Activated CD8-positive, alpha-beta memory T cell treated with anti-CD3 and anti-CD28 coated beads, Interleukin-2, amount 10 ng/mL, durations not matched to agents 7 days and 5 days (primary cell): ENCODE results near the gene NFIL3. TPM values are rescaled to one million over a fixed set of nuclear protein-coding genes. Genes with fewer than 3 reads are reported as not detected.

Source experiments
- ATAC-seq: fragments of 150-1000 bp; cut with Tn5 transposase; one replicate; pipeline ENCODE4 v1.10.0; 2021; ENCODE audit warnings: moderate library complexity
- CTCF ChIA-PET: fragments of 350-600 bp; sonication (Branson Sonifier 250); formaldehyde crosslinking; loops from one replicate; lab custom pipeline; 2021; ENCODE audit warnings: antibody characterized with exemption; lab: Charles Lee
- DNase-seq: peaks from one replicate; pipeline ENCODE4 v3.0.0-alpha.2; 2020
- H3K27ac Mint-ChIP-seq: one replicate; pipeline ENCODE4 v1.8.0; 2021; ENCODE audit warnings: mild to moderate bottlenecking, mixed read lengths
- H3K27me3 Mint-ChIP-seq: one replicate; pipeline ENCODE4 v1.8.0; 2021; ENCODE audit warnings: mixed read lengths
- H3K36me3 Mint-ChIP-seq: one replicate; pipeline ENCODE4 v1.8.0; 2021; ENCODE audit warnings: mild to moderate bottlenecking, mixed read lengths
- H3K4me1 Mint-ChIP-seq: one replicate; pipeline ENCODE4 v1.8.0; 2021; ENCODE audit warnings: mixed read lengths
- H3K4me3 Mint-ChIP-seq: one replicate; pipeline ENCODE4 v1.8.0; 2021; ENCODE audit warnings: mild to moderate bottlenecking, moderate library complexity, mixed read lengths
- H3K9me3 Mint-ChIP-seq: one replicate; pipeline ENCODE4 v1.8.0; 2022; ENCODE audit warnings: low read depth, mixed read lengths
- total RNA-seq, 2 experiments: library from RNA; stranded (reverse); gene quantifications; one replicate each; pipeline ENCODE4 v1.2.3, GENCODE V29; 2021

Gene NFIL3
- total RNA-seq, 2 experiments from 2014 or later, result 71.1 to 87.3 TPM

- peak overlapping the region; percentile 86 for H3K4me3 Mint-ChIP-seq
- peaks cover 41% of the 10 kb centered on the region for H3K36me3 Mint-ChIP-seq
- H3K27ac Mint-ChIP-seq, result peak overlapping the region; percentile 87
- peaks cover 58% of the 10 kb centered on the region for H3K4me1 Mint-ChIP-seq
- CTCF ChIA-PET, result interaction anchor here (1.1 to 2.1 kb wide), 4 partner anchors 10 to 504 kb away, joined by 3 to 13 read pairs (median 4); no protein-coding TSS in a partner anchor
- DNase-seq, result no peak
- no peaks in the 10 kb centered on the region for H3K9me3 Mint-ChIP-seq
- H3K27me3 Mint-ChIP-seq, result no peaks in the 10 kb centered on the region
- ATAC-seq, result no peak
These were observed 4.1 kb downstream of the NFIL3 start for GRCh38 chr9:91419222-91420191.

- H3K9me3 Mint-ChIP-seq, result no peaks in the 10 kb centered on the region
- H3K4me1 Mint-ChIP-seq, result peaks cover 69% of the 10 kb centered on the region
- H3K36me3 Mint-ChIP-seq, result peaks cover 50% of the 10 kb centered on the region
- H3K27me3 Mint-ChIP-seq, result no peaks in the 10 kb centered on the region
- H3K27ac Mint-ChIP-seq, result peak overlapping the region; percentile 44
- CTCF ChIA-PET, result interaction anchor here (1.2 kb wide), 1 partner anchor 45 kb away, joined by 3 read pairs; no protein-coding TSS in a partner anchor
- DNase-seq (no peak), ATAC-seq (no peak)
- H3K4me3 Mint-ChIP-seq, result peak overlapping the region; percentile 25
These were observed 5.4 kb downstream of the NFIL3 start for GRCh38 chr9:91418215-91418610.

- Mint-ChIP-seq H3K4me1 (peaks cover 74% of the 10 kb centered on the region), H3K4me3 (peak overlapping the region; percentile 27), H3K36me3 (peaks cover 50% of the 10 kb centered on the region), H3K27ac (no peak overlapping the region), H3K27me3 (no peaks in the 10 kb centered on the region), H3K9me3 (no peaks in the 10 kb centered on the region)
- no peak for ATAC-seq
- no peak for DNase-seq
- CTCF ChIA-PET, result interaction anchor here (0.6 to 1.2 kb wide), 2 partner anchors 45 to 55 kb away, joined by 3 read pairs; no protein-coding TSS in a partner anchor
These were observed 5.9 kb downstream of the NFIL3 start for GRCh38 chr9:91417602-91418214.

GRCh38 chr9:91416096-91416712, 7.4 kb downstream of the NFIL3 start:
- peak overlapping the region; percentile 19 for H3K4me3 Mint-ChIP-seq

GRCh38 chr9:91415290-91415689, 8.3 kb downstream of the NFIL3 start:
- peaks cover 91% of the 10 kb centered on the region for H3K4me1 Mint-ChIP-seq
- H3K27me3 Mint-ChIP-seq, result no peaks in the 10 kb centered on the region
- peak overlapping the region; percentile 18 for H3K4me3 Mint-ChIP-seq

More at GRCh38 chr9:91416096-91416712, 7.4 kb downstream of the NFIL3 start:
- DNase-seq (no peak), ATAC-seq (no peak)
- CTCF ChIA-PET, result interaction anchor here (1.1 to 1.4 kb wide), 3 partner anchors 10 to 379 kb away, joined by 3 to 7 read pairs (median 4); no protein-coding TSS in a partner anchor
- no peaks in the 10 kb centered on the region for H3K27me3 Mint-ChIP-seq
- H3K27ac Mint-ChIP-seq, result peak overlapping the region; percentile 74
- peaks cover 86% of the 10 kb centered on the region for H3K4me1 Mint-ChIP-seq
- H3K36me3 Mint-ChIP-seq, result peaks cover 48% of the 10 kb centered on the region
- H3K9me3 Mint-ChIP-seq, result no peaks in the 10 kb centered on the region

GRCh38 chr9:91412941-91413340, 10.7 kb downstream of the NFIL3 start:
- DNase-seq (no peak), ATAC-seq (no peak)
- H3K9me3 Mint-ChIP-seq, result no peaks in the 10 kb centered on the region
- no peaks in the 10 kb centered on the region for H3K27me3 Mint-ChIP-seq
- no peak overlapping the region for H3K27ac Mint-ChIP-seq
- peaks cover 66% of the 10 kb centered on the region for H3K36me3 Mint-ChIP-seq
- no peak overlapping the region for H3K4me3 Mint-ChIP-seq
- H3K4me1 Mint-ChIP-seq, result peaks cover 78% of the 10 kb centered on the region
- CTCF ChIA-PET, result no interaction called here

More at GRCh38 chr9:91415290-91415689, 8.3 kb downstream of the NFIL3 start:
- peaks cover 50% of the 10 kb centered on the region for H3K36me3 Mint-ChIP-seq
- H3K27ac Mint-ChIP-seq, result peak overlapping the region; percentile 74
- no peaks in the 10 kb centered on the region for H3K9me3 Mint-ChIP-seq
- CTCF ChIA-PET, result interaction anchor here (0.7 to 1.4 kb wide), 5 partner anchors 11 to 500 kb away, joined by 3 to 7 read pairs (median 4); partner anchors contain the start of gene AUH
- DNase-seq, result no peak
- peak; percentile 75 for ATAC-seq

GRCh38 chr9:91411096-91411771, 12.4 kb downstream of the NFIL3 start:
- Mint-ChIP-seq H3K9me3 (no peaks in the 10 kb centered on the region), H3K27me3 (no peaks in the 10 kb centered on the region), H3K4me1 (peaks cover 68% of the 10 kb centered on the region), H3K4me3 (no peak overlapping the region), H3K36me3 (peaks cover 69% of the 10 kb centered on the region), H3K27ac (peak overlapping the region; percentile 52)
- ATAC-seq (no peak), DNase-seq (no peak)
- CTCF ChIA-PET, result interaction anchor here (0.8 to 1.3 kb wide), 3 partner anchors 11 to 33 kb away, joined by 3 to 4 read pairs (median 3); no protein-coding TSS in a partner anchor

GRCh38 chr9:91410161-91410560, 13.5 kb downstream of the NFIL3 start:
- Mint-ChIP-seq H3K27ac (no peak overlapping the region), H3K4me1 (peaks cover 62% of the 10 kb centered on the region), H3K36me3 (peaks cover 74% of the 10 kb centered on the region), H3K9me3 (no peaks in the 10 kb centered on the region), H3K27me3 (no peaks in the 10 kb centered on the region), H3K4me3 (no peak overlapping the region)
- ATAC-seq, result no peak
- CTCF ChIA-PET, result interaction anchor here (1.1 to 1.6 kb wide), 2 partner anchors 9 to 13 kb away, joined by 3 to 5 read pairs; no protein-coding TSS in a partner anchor
- DNase-seq, result no peak

GRCh38 chr9:91408475-91408874, 15.2 kb downstream of the NFIL3 start:
- H3K36me3 Mint-ChIP-seq, result peaks cover 65% of the 10 kb centered on the region
- CTCF ChIA-PET, result no interaction called here
- no peaks in the 10 kb centered on the region for H3K27me3 Mint-ChIP-seq
- H3K27ac Mint-ChIP-seq, result no peak overlapping the region
- ATAC-seq (no peak), DNase-seq (no peak)
- H3K4me1 Mint-ChIP-seq, result peaks cover 60% of the 10 kb centered on the region
- no peak overlapping the region for H3K4me3 Mint-ChIP-seq
- H3K9me3 Mint-ChIP-seq, result no peaks in the 10 kb centered on the region

GRCh38 chr9:91407580-91408318, 15.9 kb downstream of the NFIL3 start:
- ATAC-seq (no peak), DNase-seq (no peak)
- no peaks in the 10 kb centered on the region for H3K27me3 Mint-ChIP-seq
- peaks cover 61% of the 10 kb centered on the region for H3K36me3 Mint-ChIP-seq
- no peak overlapping the region for H3K4me3 Mint-ChIP-seq
- H3K4me1 Mint-ChIP-seq, result peaks cover 56% of the 10 kb centered on the region
- H3K27ac Mint-ChIP-seq, result no peak overlapping the region
- CTCF ChIA-PET, result no interaction called here
- no peaks in the 10 kb centered on the region for H3K9me3 Mint-ChIP-seq

- Mint-ChIP-seq H3K36me3 (peaks cover 46% of the 10 kb centered on the region), H3K4me3 (no peak overlapping the region), H3K4me1 (peaks cover 38% of the 10 kb centered on the region), H3K9me3 (no peaks in the 10 kb centered on the region), H3K27me3 (no peaks in the 10 kb centered on the region), H3K27ac (no peak overlapping the region)
- CTCF ChIA-PET, result interaction anchor here (1.5 kb wide), 1 partner anchor 15 kb away, joined by 3 read pairs; no protein-coding TSS in a partner anchor
- no peak for DNase-seq
- no peak for ATAC-seq
These were observed 18.1 kb downstream of the NFIL3 start for GRCh38 chr9:91405343-91406077.
